Measurements from ENCODE around the gene KCNJ14. TPM values are rescaled to one million over a fixed set of nuclear protein-coding genes. Genes with fewer than 3 reads are reported as not detected.

The KCNJ14 gene
- total and polyA plus RNA-seq, 2 of the 8 experiments (the other 6 are each of a cell fraction or from before 2014, with no cell fraction given), result 0.45 to 0.89 TPM

DNA sequence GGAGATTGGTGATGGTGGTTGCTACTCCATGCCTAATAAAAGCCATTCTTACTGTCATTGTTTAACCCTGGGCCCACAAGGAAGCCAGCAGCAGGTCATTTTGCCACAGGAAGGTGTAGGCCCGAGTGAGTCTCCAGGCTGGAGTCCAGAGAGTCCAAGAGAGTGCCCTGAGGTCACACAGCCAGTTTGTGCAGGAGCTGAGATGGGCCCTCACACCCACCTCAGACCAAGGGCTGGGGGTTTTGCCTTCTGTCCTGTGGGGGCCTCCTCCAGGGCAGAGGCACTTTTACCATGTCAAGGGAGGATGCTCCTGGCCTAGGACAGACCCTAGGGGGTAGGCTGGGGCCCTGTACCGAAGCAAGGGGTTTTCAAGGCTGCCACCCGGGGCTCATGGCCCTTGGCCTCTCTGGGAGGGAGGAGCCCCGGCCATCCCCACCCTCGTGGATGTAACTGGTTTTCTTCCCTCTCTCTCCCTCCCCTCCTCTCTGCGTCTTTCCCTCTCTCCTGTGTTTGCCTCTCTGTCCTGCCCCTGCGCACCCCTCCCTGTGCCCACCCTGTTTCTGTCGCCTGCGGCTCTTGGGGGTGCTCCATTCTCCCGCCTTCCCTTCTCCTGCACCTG lies 21.8 kb downstream of the KCNJ14 start:
- H4K91ac ChIP-seq (replicated peaks; ENCODE audit: insufficient read length, low read length), result no peak overlapping the region
- no peak overlapping the region for H4K5ac ChIP-seq (ENCODE audit: insufficient read length, low read depth, low read length)
- peaks cover 2% of the 10 kb centered on the region; the same call in 1 of the 2 replicates for H3K23me2 ChIP-seq (ENCODE audit: low read depth, low read length)
- H3K27me3 ChIP-seq (replicated peaks in 1 of 4; ENCODE audit: control insufficient read depth in 3 of 4, extremely low read depth in 1 of 4, insufficient read depth in 3 of 4, low read length in 3 of 4), result no peaks in the 10 kb centered on the region
- no peak overlapping the region for H2BK15ac ChIP-seq (ENCODE audit: low read length)
- peaks cover 15 to 16% of the 10 kb centered on the region in 2 experiments for H4K20me1 ChIP-seq (replicated peaks in 1 of 2; ENCODE audit: control insufficient read depth in 1 of 2, insufficient read depth in 2 of 2, low read length in 2 of 2)
- FAIRE-seq (no peak), DNase-seq (ENCODE audit: low read depth in 1 of 2, low spot score in 2 of 2) (no peak)
- no peak overlapping the region for H3K23ac ChIP-seq (ENCODE audit: insufficient read length)
- H3K4me1 ChIP-seq (replicated peaks in 1 of 4; ENCODE audit: control insufficient read depth in 3 of 4, insufficient read depth in 4 of 4, low read length in 3 of 4), result 0 out of 7 replicates have a peak, but pooled peaks cover 0 to 3% (median 0%) of the 10 kb centered on the region in 4 experiments
- no peaks in the 10 kb centered on the region for H3K9me3 ChIP-seq (ENCODE audit: insufficient read depth in 2 of 2, low read depth in 1 of 2, low read length in 1 of 2)
- no peaks in the 10 kb centered on the region; the same call in 1 of the 2 replicates for H3K79me1 ChIP-seq (ENCODE audit: low read depth, low read length)
- no peak overlapping the region for H3K56ac ChIP-seq (replicated peaks; ENCODE audit: insufficient read length, low read depth, low read length)
- no peak overlapping the region for H4K8ac ChIP-seq (ENCODE audit: extremely low read depth, insufficient read depth, low read length)
- ChIA-PET CTCF (ENCODE audit: partially characterized antibody) (interaction anchor here (0.5 kb wide), 1 partner anchor 18 kb away, joined by 3 read pairs; no protein-coding TSS in a partner anchor), POLR2A (ENCODE audit: partially characterized antibody) (interaction anchor here (1.0 to 11.4 kb wide), 3 partner anchors 16 to 134 kb away, joined by 3 to 176 read pairs (median 17); no protein-coding TSS in a partner anchor)
- H2BK5ac ChIP-seq (ENCODE audit: low read depth, low read length), result no peak overlapping the region
- H3K4me2 ChIP-seq (ENCODE audit: insufficient read depth in 1 of 2, low read depth in 2 of 2, low read length in 2 of 2), result no peak overlapping the region
- no peaks in the 10 kb centered on the region for H3K79me2 ChIP-seq (ENCODE audit: control insufficient read depth in 1 of 2, insufficient read depth in 2 of 2, low read length in 2 of 2)
- H3K18ac ChIP-seq (ENCODE audit: extremely low read depth, low read length), result no peak overlapping the region
- no peak overlapping the region for H3K27ac ChIP-seq (ENCODE audit: low read depth, low read length)
- no peak overlapping the region for H2BK120ac ChIP-seq (replicated peaks; ENCODE audit: low read depth, low read length)
- H2BK12ac ChIP-seq (ENCODE audit: low read depth, low read length), result no peak overlapping the region
- H2AK5ac ChIP-seq (ENCODE audit: low read depth, low read length), result no peak overlapping the region
- H2AFZ ChIP-seq (ENCODE audit: low read length), result no peak overlapping the region
- no peak overlapping the region for H3K4ac ChIP-seq (replicated peaks; ENCODE audit: insufficient read length, low read depth, low read length)
- H3K9ac ChIP-seq (replicated peaks in 1 of 4; ENCODE audit: extremely low read depth in 1 of 4, low read depth in 3 of 4, low read length in 3 of 4), result 0 out of 7 replicates have a peak overlapping the region, but pooled peaks of 1 of the 4 experiments have one; percentile 22
- H2BK20ac ChIP-seq (ENCODE audit: low read length), result no peak overlapping the region
- H3K4me3 ChIP-seq (ENCODE audit: extremely low read depth in 1 of 4, insufficient read depth in 2 of 4, low read depth in 3 of 4, low read length in 4 of 4), result no peak overlapping the region
- WGBS, 2 experiments (ENCODE audit: extremely low coverage in 1 of 2, insufficient coverage in 1 of 2, insufficient read length in 1 of 2, insufficient replicate concordance in 2 of 2, low coverage in 1 of 2, low lambda C conversion rate in 2 of 2, missing lambda C conversion rate in 1 of 2), result 89% methylated on average over 6 of the region's 10 CpGs; no CpG with 5 or more reads in 1 of the 2 experiments
- H3K14ac ChIP-seq (ENCODE audit: insufficient read length), result no peak overlapping the region
- TF ChIP-seq TAF1 (IDR thresholded peaks at IDR 0.05; ENCODE audit: low read depth, low read length) (no peak), TBP (IDR thresholded peaks at IDR 0.05; ENCODE audit: low read depth, low read length) (no peak), POLR2AphosphoS5 (IDR thresholded peaks at IDR 0.05; ENCODE audit: low read depth, low read length) (peak; percentile 29; the same call in 1 of the 2 replicates), SP2 (IDR thresholded peaks at IDR 0.05; ENCODE audit: low read length) (no peak)
- H3K36me3 ChIP-seq (ENCODE audit: control insufficient read depth in 2 of 4, insufficient read depth in 4 of 4, low read length in 3 of 4), result peaks cover 25 to 69% (median 55%) of the 10 kb centered on the region in 4 experiments

All from H1 (cell line).